K562 (cell line): ENCODE results near the gene URI1. TPM values are rescaled to one million over a fixed set of nuclear protein-coding genes. Genes with fewer than 3 reads are reported as not detected.
"Not testable (repeated sequence)": the region's sequence is repeated elsewhere in the genome, so short reads cannot be mapped to it uniquely, and the experiment has no call there.

Experiments used
- ATAC-seq: fragments of 200-7000 bp; cut with Tn5 transposase; 3 replicates; pipeline ENCODE4 v1.9.1; 2020; ENCODE audit warnings: moderate library complexity
- BruUV-seq: library from RNA; stranded (reverse); fragments of 400-500 nt; replicated peaks from 2 replicates; lab custom pipeline; 2021; lab: Mats Ljungman, UMichigan
- CTCF ChIA-PET: fragments of 300-600 bp; formaldehyde crosslinking; extraction: SDS; loops from one replicate; lab custom pipeline; 2021; ENCODE audit warnings: low intra/inter-chr PET ratio; lab: Yijun Ruan, JAX
- POLR2A ChIA-PET: fragments of 300-600, 350-650 bp; sonication (Branson Sonifier 250); formaldehyde crosslinking; extraction: SDS; loops from one replicate; lab custom pipeline; 2021; ENCODE audit warnings: antibody characterized with exemption, inconsistent platforms; lab: Yijun Ruan, JAX
- DNase-seq, 4 experiments: peaks; one replicate each; pipeline versions ENCODE4 v3.0.0 to v3.0.0-alpha.2; 2011 to 2018; ENCODE audit warnings: low spot score in 3 of 4, mixed read lengths in 3 of 4; ENCODE audit errors: extremely low read depth in 1 of 4
- FAIRE-seq: peaks from 2 replicates; lab custom pipeline; 2011; peaks lifted over from hg19 to GRCh38; lab: Jason Lieb, UNC
- H2AFZ ChIP-seq: 2 replicates; pipeline ENCODE4 v1.6.0; 2011; ENCODE audit warnings: low read depth, low read length, control low read depth, inconsistent platforms
- H3K27ac ChIP-seq: fragments of 200-600 bp; 3 replicates; pipeline ENCODE4 v1.8.0; 2011; ENCODE audit warnings: low read depth, mild to moderate bottlenecking, control low read depth, inconsistent platforms, low read length, moderate library complexity, mixed read lengths; ENCODE audit errors: extremely low read depth
- H3K27me3 ChIP-seq, 2 experiments: fragments of 300-600 bp in 1 of 2; 2 replicates in 1 of 2; 3 replicates in 1 of 2; pipeline versions ENCODE4 v1.6.0 to v1.8.0; 2011; ENCODE audit warnings: inconsistent platforms in 2 of 2, low read length in 2 of 2, mild to moderate bottlenecking in 1 of 2, mixed read lengths in 1 of 2, moderate library complexity in 1 of 2; ENCODE audit not compliant: control insufficient read depth in 2 of 2, insufficient read depth in 2 of 2
- H3K36me3 ChIP-seq: fragments of 300-600 bp; 3 replicates; pipeline ENCODE4 v1.8.0; 2011; ENCODE audit warnings: mild to moderate bottlenecking, low read length, inconsistent platforms; ENCODE audit not compliant: control insufficient read depth, insufficient read depth
- H3K4me1 ChIP-seq, 2 experiments: fragments of 200-600 bp in 1 of 2; replicated peaks in 1 of 2; 2 replicates in 1 of 2; 3 replicates in 1 of 2; pipeline versions ENCODE4 v1.5.1 to v1.8.0; 2011; ENCODE audit warnings: inconsistent platforms in 2 of 2, low read length in 2 of 2, mild to moderate bottlenecking in 1 of 2, mixed read lengths in 1 of 2, moderate library complexity in 1 of 2; ENCODE audit not compliant: control insufficient read depth in 2 of 2, insufficient read depth in 2 of 2
- H3K4me2 ChIP-seq: 2 replicates; pipeline ENCODE4 v1.6.1; 2011; ENCODE audit warnings: low read length, control low read depth, inconsistent platforms, mixed read lengths; ENCODE audit not compliant: insufficient read depth
- H3K4me3 ChIP-seq: fragments of 200-600 bp; sonication (generic), shearing (Covaris generic); 2 replicates; pipeline ENCODE4 v1.5.1; 2016; ENCODE audit warnings: control low read depth, inconsistent platforms
- H3K79me2 ChIP-seq: fragments of 200-600 bp; 3 replicates; pipeline ENCODE4 v1.8.0; 2011; ENCODE audit warnings: low read length, inconsistent platforms; ENCODE audit not compliant: control insufficient read depth, insufficient read depth
- H3K9ac ChIP-seq, 2 experiments: 2 replicates each; pipeline versions ENCODE4 v1.6.0 to v1.6.1; 2011; ENCODE audit warnings: low read depth in 2 of 2, low read length in 2 of 2, control low read depth in 1 of 2, inconsistent platforms in 1 of 2, mild to moderate bottlenecking in 1 of 2, mixed read lengths in 1 of 2; ENCODE audit not compliant: insufficient read depth in 1 of 2
- H3K9me1 ChIP-seq: one replicate; pipeline ENCODE4 v1.6.0; 2011; ENCODE audit warnings: inconsistent platforms, mild to moderate bottlenecking, low read length, moderate library complexity; ENCODE audit not compliant: control insufficient read depth, insufficient read depth
- H3K9me3 ChIP-seq: replicated peaks from 2 replicates; pipeline ENCODE4 v1.5.1; 2011; ENCODE audit warnings: low read depth, low read length, inconsistent platforms; ENCODE audit not compliant: control insufficient read depth, insufficient read depth
- H4K20me1 ChIP-seq: replicated peaks from 2 replicates; pipeline ENCODE4 v1.6.1; 2011; ENCODE audit warnings: low read length, inconsistent platforms, mixed read lengths; ENCODE audit not compliant: control insufficient read depth, insufficient read depth
- RFX1 ChIP-seq: fragments of 450-650 bp; IDR thresholded peaks from 2 replicates; pipeline ENCODE4 v1.6.1; 2016; ENCODE audit warnings: mild to moderate bottlenecking, moderate library complexity
- ZBTB26 ChIP-seq: fragments of 450-650 bp; formaldehyde crosslinking; IDR thresholded peaks from 2 replicates; pipeline ENCODE4 v1.4.0; 2022; ENCODE audit warnings: missing genetic modification characterization
- ZNF146 ChIP-seq: IDR thresholded peaks from one replicate; pipeline ENCODE4 v1.6.1; 2018; ENCODE audit warnings: missing compliant biosample characterization; ENCODE audit not compliant: unreplicated experiment
- ZNF41 ChIP-seq: fragments of 250-450 bp; sonication (Bioruptor Pico); conservative IDR thresholded peaks from 2 replicates; pipeline ENCODE4 v1.4.0; 2020; ENCODE audit warnings: mild to moderate bottlenecking
- WGBS: fragments of 100-300 bp; shearing (Covaris generic); methylation state at CpG from one replicate; pipeline ENCODE4 v1.1.6; 2016; ENCODE audit warnings: low coverage, mixed read lengths; ENCODE audit not compliant: insufficient coverage; ENCODE audit errors: missing lambda C conversion rate; 5-methylcytosine and 5-hydroxymethylcytosine counted together
- in situ Hi-C: fragments of 300-500 bp; cut with MboI; formaldehyde crosslinking; loops from 4 replicates; pipeline ENCODE4 v1.15.0; 2018; ENCODE audit warnings: inconsistent platforms, mixed read lengths
- intact Hi-C: fragments of 100-400 bp; cut with micrococcal nuclease; formaldehyde crosslinking; loops from 2 replicates; pipeline ENCODE4 v1.14.2; 2022
- polyA plus RNA-seq, 8 experiments: library from polyadenylated mRNA; depleted of rRNA in 4 of 8; stranded (reverse) in 5 of 8; unstranded in 3 of 8; fragments of >200 nt; fragmentation: Nextera tagmentation in 2 of 8; fragmentation: Illumina TruSeq in 1 of 8; extraction: Ambion mirVana in 2 of 8; extraction: Trizol in 1 of 8; gene quantifications; 2 replicates each; pipeline versions ENCODE4 v1.2.1 to v1.2.3, GENCODE V29; 2011 to 2014; ENCODE audit warnings: inconsistent platforms in 1 of 8, missing spikeins in 1 of 8
- total RNA-seq, 7 experiments: library from RNA; depleted of rRNA in 6 of 7; stranded (reverse); fragments of >200 nt in 6 of 7; fragmentation: Illumina TruSeq in 2 of 7; extraction: Trizol in 2 of 7; gene quantifications; 2 replicates each; pipeline versions ENCODE4 v1.2.1 to v1.2.3, GENCODE V29; 2011 to 2021; ENCODE audit warnings: low replicate concordance in 1 of 7
- TF ChIP-seq, protein P1 (sequence below): IDR thresholded peaks from 3 replicates; pipeline ENCODE4 v1.6.1; 2011; ENCODE audit warnings: borderline replicate concordance, mild to moderate bottlenecking, moderate library complexity; ENCODE audit not compliant: insufficient read length; ENCODE audit errors: extremely low read depth

URI1 gene
- total and polyA plus RNA-seq, 9 of the 15 experiments (the other 6 are each of a cell fraction or from before 2014, with no cell fraction given), result 16.9 to 87.4 (median 63.9) TPM

GRCh38 chr19:29915832-29916231 lies 26.2 kb upstream of the URI1 start:
- H3K4me2 ChIP-seq, in situ Hi-C loops, H3K9ac ChIP-seq, CTCF ChIA-PET, H3K79me2 ChIP-seq, POLR2A ChIA-PET, H4K20me1 ChIP-seq, H3K4me1 ChIP-seq, H3K27me3 ChIP-seq, FAIRE-seq, H3K9me1 ChIP-seq, DNase-seq, H3K4me3 ChIP-seq, H3K27ac ChIP-seq, ATAC-seq, H2AFZ ChIP-seq, BruUV-seq, H3K9me3 ChIP-seq, H3K36me3 ChIP-seq, intact Hi-C loops: not testable (repeated sequence)
- whole genome bisulfite sequencing, result 0% methylated on average over 1 of the region's 2 CpGs
- TF ChIP-seq ZNF146, result peak; percentile 55

- Histone ChIP-seq H2AFZ (no peak overlapping the region), H3K4me1 (no peaks in the 10 kb centered on the region; a peak in 1 of 5 replicates), H3K9me1 (no peaks in the 10 kb centered on the region), H3K9ac (no peak overlapping the region), H3K4me2 (no peak overlapping the region), H3K27ac (no peak overlapping the region), H3K36me3 (no peaks in the 10 kb centered on the region), H3K9me3 (no peaks in the 10 kb centered on the region), H4K20me1 (no peaks in the 10 kb centered on the region), H3K4me3 (no peak overlapping the region), H3K79me2 (no peaks in the 10 kb centered on the region), H3K27me3 (peaks cover 0 to 23% of the 10 kb centered on the region in 2 experiments; a peak in 4 of 5 replicates)
- POLR2A ChIA-PET, result no interaction called here
- DNase-seq (no peak), ATAC-seq (peak; percentile 54), FAIRE-seq (no peak)
- 6% methylated on average over 7 of the region's 7 CpGs for WGBS
- intact Hi-C loops (no loop called here), in situ Hi-C loops (no loop called here)
- CTCF ChIA-PET, result no interaction called here
- no TSS peak for BruUV-seq
- TF ChIP-seq, protein P1, sequence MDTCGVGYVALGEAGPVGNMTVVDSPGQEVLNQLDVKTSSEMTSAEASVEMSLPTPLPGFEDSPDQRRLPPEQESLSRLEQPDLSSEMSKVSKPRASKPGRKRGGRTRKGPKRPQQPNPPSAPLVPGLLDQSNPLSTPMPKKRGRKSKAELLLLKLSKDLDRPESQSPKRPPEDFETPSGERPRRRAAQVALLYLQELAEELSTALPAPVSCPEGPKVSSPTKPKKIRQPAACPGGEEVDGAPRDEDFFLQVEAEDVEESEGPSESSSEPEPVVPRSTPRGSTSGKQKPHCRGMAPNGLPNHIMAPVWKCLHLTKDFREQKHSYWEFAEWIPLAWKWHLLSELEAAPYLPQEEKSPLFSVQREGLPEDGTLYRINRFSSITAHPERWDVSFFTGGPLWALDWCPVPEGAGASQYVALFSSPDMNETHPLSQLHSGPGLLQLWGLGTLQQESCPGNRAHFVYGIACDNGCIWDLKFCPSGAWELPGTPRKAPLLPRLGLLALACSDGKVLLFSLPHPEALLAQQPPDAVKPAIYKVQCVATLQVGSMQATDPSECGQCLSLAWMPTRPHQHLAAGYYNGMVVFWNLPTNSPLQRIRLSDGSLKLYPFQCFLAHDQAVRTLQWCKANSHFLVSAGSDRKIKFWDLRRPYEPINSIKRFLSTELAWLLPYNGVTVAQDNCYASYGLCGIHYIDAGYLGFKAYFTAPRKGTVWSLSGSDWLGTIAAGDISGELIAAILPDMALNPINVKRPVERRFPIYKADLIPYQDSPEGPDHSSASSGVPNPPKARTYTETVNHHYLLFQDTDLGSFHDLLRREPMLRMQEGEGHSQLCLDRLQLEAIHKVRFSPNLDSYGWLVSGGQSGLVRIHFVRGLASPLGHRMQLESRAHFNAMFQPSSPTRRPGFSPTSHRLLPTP, result no peak
- no peak for TF ChIP-seq ZNF41 (CRISPR knock-in tag)
- TF ChIP-seq ZBTB26 (CRISPR knock-in tag), result no peak
- TF ChIP-seq RFX1, result peak; percentile 25; the same call in 1 of the 2 replicates
Measured at GRCh38 chr19:29917911-29918310, 24.1 kb upstream of the URI1 start.
